Esophagus squamous epithelium (tissue), 4 donors: ENCODE results near the gene HERC5.

Experiments
- CTCF ChIP-seq, 6 experiments: fragments of 450-650 bp in 4 of 6; fragments of 200-600 bp in 2 of 6; sonication (generic) in 2 of 6; IDR thresholded peaks; one replicate each; pipeline ENCODE4 v1.5.1; 2016 to 2019; ENCODE audit warnings: antibody characterized with exemption in 6 of 6, mild to moderate bottlenecking in 4 of 6, moderate library complexity in 4 of 6
- POLR2A ChIP-seq, 4 donors: fragments of 450-650 bp; IDR thresholded peaks; one replicate each; pipeline ENCODE4 v1.6.1; 2017; ENCODE audit warnings: antibody characterized with exemption in 4 of 4, mild to moderate bottlenecking in 4 of 4, moderate library complexity in 3 of 4

- no peak for TF ChIP-seq CTCF (IDR thresholded peaks at IDR 0.05)
- TF ChIP-seq POLR2A (IDR thresholded peaks at IDR 0.05) = no peak
These were observed 76.3 kb downstream of the HERC5 start for GRCh38 chr4:88533088-88533790.
